GM19025 (cell line): ENCODE measurements around the gene OSGIN1.

ENCODE experiments used
- ATAC-seq: cut with Tn5 transposase; IDR thresholded peaks from one replicate; pipeline ENCODE4 v1.9.1; 2021; ENCODE audit warnings: mild to moderate bottlenecking, low read depth, moderate library complexity; ENCODE audit not compliant: unreplicated experiment

The OSGIN1 gene

GRCh38 chr16:83956336-83957289, 3.6 kb downstream of the OSGIN1 start:
- no peak for ATAC-seq

GRCh38 chr16:83957296-83957855, 4.3 kb downstream of the OSGIN1 start:
- no peak for ATAC-seq

GRCh38 chr16:83958137-83958845, 5.3 kb downstream of the OSGIN1 start:
- ATAC-seq = no peak

- ATAC-seq = no peak
These were observed 6.0 kb downstream of the OSGIN1 start for GRCh38 chr16:83958846-83959565.

GRCh38 chr16:83959656-83960434, 6.8 kb downstream of the OSGIN1 start:
- no peak for ATAC-seq

GRCh38 chr16:83960521-83961249, 7.6 kb downstream of the OSGIN1 start:
- ATAC-seq = no peak

- no peak for ATAC-seq
These were observed 8.6 kb downstream of the OSGIN1 start for GRCh38 chr16:83961591-83961990.

- ATAC-seq = no peak
These were observed 10.5 kb downstream of the OSGIN1 start for GRCh38 chr16:83963277-83964119.

GRCh38 chr16:83964684-83965443, 11.8 kb downstream of the OSGIN1 start:
- no peak for ATAC-seq

GRCh38 chr16:83965444-83966152, 12.6 kb downstream of the OSGIN1 start:
- ATAC-seq = no peak

GRCh38 chr16:83966153-83966696, 13.2 kb downstream of the OSGIN1 start:
- ATAC-seq = no peak

- no peak for ATAC-seq
These were observed 14.1 kb downstream of the OSGIN1 start for GRCh38 chr16:83967091-83967490.

- ATAC-seq = no peak
These were observed 14.8 kb downstream of the OSGIN1 start, which contains the start of gene NECAB2 for GRCh38 chr16:83967838-83968305. Gene NECAB2 (plus strand): TSS chr16:83968244. CDS start chr16:83968649, 405 bp downstream.

GRCh38 chr16:83968306-83968851, 15.3 kb downstream of the OSGIN1 start:
- no peak for ATAC-seq

- no peak for ATAC-seq
These were observed 16.0 kb downstream of the OSGIN1 start for GRCh38 chr16:83968891-83969649.
